ENCODE data around the gene GOLGA6A.

The GOLGA6A gene

DNA sequence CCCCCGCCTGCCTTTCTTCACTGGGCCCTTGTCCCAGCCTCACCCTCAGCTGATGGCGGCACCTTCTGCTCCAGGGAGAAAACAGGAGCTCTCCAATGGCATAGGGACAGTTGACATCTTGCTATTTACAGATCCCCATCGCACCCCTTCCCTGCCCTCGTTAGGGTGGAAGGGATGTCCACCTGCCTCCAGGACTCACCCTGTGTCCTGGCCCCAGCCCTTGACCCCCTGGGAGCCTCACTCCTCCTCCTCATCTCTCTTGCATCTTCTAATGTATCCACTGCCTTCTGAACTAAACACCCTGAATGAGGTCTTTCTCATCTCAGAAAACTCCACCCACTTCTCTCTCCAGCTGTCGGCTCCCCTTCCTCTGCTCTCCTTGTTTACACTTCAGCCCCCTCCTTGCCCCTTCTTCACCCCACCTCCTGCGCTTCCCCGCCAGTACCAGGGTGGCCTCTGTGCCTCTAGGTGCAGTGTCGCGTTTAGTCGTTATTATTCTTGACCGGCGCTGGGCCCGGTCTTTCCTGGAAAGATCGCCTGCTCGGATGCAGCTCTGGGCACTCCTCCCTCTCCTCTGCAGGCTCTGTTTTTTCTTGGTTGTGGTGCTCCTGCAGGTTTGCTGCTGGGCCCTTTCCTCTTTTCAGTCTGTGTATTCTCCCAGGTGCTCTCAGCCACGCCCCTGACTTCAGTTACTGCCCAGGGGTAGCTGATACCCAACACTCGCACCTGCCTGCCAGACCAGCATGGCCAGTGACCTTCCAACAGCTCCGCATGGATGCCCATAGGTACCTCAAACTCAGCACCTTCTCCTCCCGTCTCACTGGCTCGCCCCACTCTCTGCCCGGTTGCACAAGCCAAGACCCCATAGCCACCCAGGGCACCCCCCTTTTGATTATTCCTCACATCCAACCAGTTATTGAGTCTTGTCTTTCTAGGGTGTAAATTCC lies 44.9 kb downstream of the GOLGA6A start:
- FAIRE-seq: no peak
- TF ChIP-seq POLR2A (IDR thresholded peaks at IDR 0.05; ENCODE audit: low read depth, low read length): no peak
- DNase-seq (ENCODE audit: insufficient read length, low spot score): no peak

- TF ChIP-seq POLR2A (IDR thresholded peaks at IDR 0.05; ENCODE audit: low read depth, low read length): 0 out of 2 replicates have a peak, but pooled peaks have one; percentile 3
- peak; percentile 49 for DNase-seq (ENCODE audit: insufficient read length, low spot score)
- no peak for FAIRE-seq
These were observed 45.8 kb downstream of the GOLGA6A start for GRCh38 chr15:74036271-74037170.

GRCh38 chr15:74035121-74036017 lies 47.0 kb downstream of the GOLGA6A start:
- FAIRE-seq (no peak), DNase-seq (ENCODE audit: insufficient read length, low spot score) (no peak)
- no peak for TF ChIP-seq POLR2A (IDR thresholded peaks at IDR 0.05; ENCODE audit: low read depth, low read length)

DNA sequence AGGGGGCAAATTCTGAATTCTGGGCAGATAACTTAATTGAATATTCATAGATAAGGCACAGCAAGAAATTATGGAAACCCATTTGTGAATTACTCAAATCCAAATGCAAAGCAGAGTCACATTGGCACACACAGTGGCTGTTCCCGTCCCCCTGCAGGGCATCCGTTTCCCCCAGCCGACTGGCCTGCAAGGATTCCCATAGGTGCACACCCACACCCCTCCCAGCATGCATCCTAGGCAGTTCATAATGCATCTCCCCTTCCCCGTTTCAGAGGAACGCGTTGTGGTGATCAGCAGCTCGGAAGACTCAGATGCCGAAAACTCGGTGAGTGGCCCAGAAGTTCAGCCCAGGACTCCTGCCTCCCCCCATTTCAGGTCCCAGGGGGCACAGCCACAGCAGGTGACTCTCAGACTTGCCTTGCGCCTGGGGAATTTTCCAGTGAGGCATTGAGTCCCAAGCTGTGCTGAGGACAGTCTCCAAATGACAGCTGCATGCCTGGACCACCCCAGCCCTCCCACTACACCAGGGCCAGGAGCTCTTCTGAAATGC lies 48.1 kb downstream of the GOLGA6A start:
- FAIRE-seq: no peak
- no peak for TF ChIP-seq POLR2A (IDR thresholded peaks at IDR 0.05; ENCODE audit: low read depth, low read length)
- no peak for DNase-seq (ENCODE audit: insufficient read length, low spot score)

GRCh38 chr15:74032606-74033561 lies 49.5 kb downstream of the GOLGA6A start:
- TF ChIP-seq POLR2A (IDR thresholded peaks at IDR 0.05; ENCODE audit: low read depth, low read length): no peak
- no peak for FAIRE-seq
- DNase-seq (ENCODE audit: insufficient read length, low spot score): no peak

- DNase-seq (ENCODE audit: insufficient read length, low spot score) (no peak), FAIRE-seq (no peak)
- no peak for TF ChIP-seq POLR2A (IDR thresholded peaks at IDR 0.05; ENCODE audit: low read depth, low read length)
These were observed 50.3 kb downstream of the GOLGA6A start for GRCh38 chr15:74032046-74032445.

DNA sequence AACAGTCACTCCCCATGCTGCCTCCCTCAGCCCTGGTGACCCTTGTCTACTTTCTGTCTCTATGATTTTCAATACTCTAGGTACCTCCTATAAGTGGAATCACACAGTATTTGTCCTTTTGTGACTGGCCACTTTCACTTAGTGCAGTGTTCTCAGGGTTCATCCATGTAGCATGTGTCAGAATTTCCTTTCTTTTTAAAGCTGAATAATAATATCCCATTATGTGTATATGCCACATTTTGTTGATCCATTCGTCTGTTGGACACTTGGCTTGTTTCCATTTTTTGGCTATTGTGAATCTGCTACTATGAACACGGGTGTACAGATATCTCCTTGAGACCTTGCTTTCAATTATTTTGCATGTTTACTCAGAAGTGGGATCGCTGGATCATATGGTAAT lies 53.7 kb downstream of the GOLGA6A start:
- FAIRE-seq (no peak), DNase-seq (ENCODE audit: insufficient read length, low spot score) (no peak)
- TF ChIP-seq POLR2A (IDR thresholded peaks at IDR 0.05; ENCODE audit: low read depth, low read length): no peak

- DNase-seq (ENCODE audit: insufficient read length, low spot score): no peak
- TF ChIP-seq POLR2A (IDR thresholded peaks at IDR 0.05; ENCODE audit: low read depth, low read length): no peak
- no peak for FAIRE-seq
These were observed 54.7 kb downstream of the GOLGA6A start for GRCh38 chr15:74027688-74028087.

DNA sequence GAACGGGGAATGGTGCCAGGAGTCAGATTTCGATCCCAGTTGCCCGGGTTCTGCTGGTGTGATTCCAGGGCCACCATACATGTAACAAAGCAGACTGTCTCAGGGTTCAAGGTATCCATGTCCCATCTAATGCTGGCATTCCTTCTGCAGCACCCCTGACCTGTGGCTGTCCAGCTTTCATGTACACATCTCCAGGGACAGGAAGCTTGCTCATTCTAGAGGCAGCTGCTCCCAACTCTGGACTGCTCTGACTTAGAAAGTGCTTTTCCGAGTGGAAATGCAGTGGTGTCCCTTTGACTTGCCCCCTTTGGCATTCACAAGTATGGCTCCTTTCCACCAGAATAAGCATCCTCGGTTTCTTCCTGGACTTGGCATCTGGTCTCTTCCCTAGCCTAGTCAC lies 56.9 kb downstream of the GOLGA6A start:
- no peak for TF ChIP-seq POLR2A (IDR thresholded peaks at IDR 0.05; ENCODE audit: low read depth, low read length)
- no peak for FAIRE-seq
- DNase-seq (ENCODE audit: insufficient read length, low spot score): no peak

- TF ChIP-seq POLR2A (IDR thresholded peaks at IDR 0.05; ENCODE audit: low read depth, low read length): no peak
- DNase-seq (ENCODE audit: insufficient read length, low spot score): no peak
- FAIRE-seq: no peak
These were observed 57.7 kb downstream of the GOLGA6A start for GRCh38 chr15:74024687-74025086.

GRCh38 chr15:74022706-74023470 lies 59.5 kb downstream of the GOLGA6A start:
- DNase-seq (ENCODE audit: insufficient read length, low spot score) (no peak), FAIRE-seq (no peak)
- TF ChIP-seq POLR2A (IDR thresholded peaks at IDR 0.05; ENCODE audit: low read depth, low read length): no peak
